Esophagus squamous epithelium (tissue), 4 donors: ENCODE results near the gene KRT8.

ENCODE experiments used
- CTCF ChIP-seq, 6 experiments: fragments of 450-650 bp in 4 of 6; fragments of 200-600 bp in 2 of 6; sonication (generic) in 2 of 6; IDR thresholded peaks; one replicate each; pipeline ENCODE4 v1.5.1; 2016 to 2019; ENCODE audit warnings: antibody characterized with exemption in 6 of 6, mild to moderate bottlenecking in 4 of 6, moderate library complexity in 4 of 6
- POLR2A ChIP-seq, 4 donors: fragments of 450-650 bp; IDR thresholded peaks; one replicate each; pipeline ENCODE4 v1.6.1; 2017; ENCODE audit warnings: antibody characterized with exemption in 4 of 4, mild to moderate bottlenecking in 4 of 4, moderate library complexity in 3 of 4

GRCh38 chr12:52942066-52942900 is 37.4 kb upstream of the KRT8 start:
- no peak for TF ChIP-seq CTCF (IDR thresholded peaks at IDR 0.05)
- TF ChIP-seq POLR2A (IDR thresholded peaks at IDR 0.05): no peak
